ENCODE measurements around the gene IRF2BP2.

IRF2BP2 gene

DNA sequence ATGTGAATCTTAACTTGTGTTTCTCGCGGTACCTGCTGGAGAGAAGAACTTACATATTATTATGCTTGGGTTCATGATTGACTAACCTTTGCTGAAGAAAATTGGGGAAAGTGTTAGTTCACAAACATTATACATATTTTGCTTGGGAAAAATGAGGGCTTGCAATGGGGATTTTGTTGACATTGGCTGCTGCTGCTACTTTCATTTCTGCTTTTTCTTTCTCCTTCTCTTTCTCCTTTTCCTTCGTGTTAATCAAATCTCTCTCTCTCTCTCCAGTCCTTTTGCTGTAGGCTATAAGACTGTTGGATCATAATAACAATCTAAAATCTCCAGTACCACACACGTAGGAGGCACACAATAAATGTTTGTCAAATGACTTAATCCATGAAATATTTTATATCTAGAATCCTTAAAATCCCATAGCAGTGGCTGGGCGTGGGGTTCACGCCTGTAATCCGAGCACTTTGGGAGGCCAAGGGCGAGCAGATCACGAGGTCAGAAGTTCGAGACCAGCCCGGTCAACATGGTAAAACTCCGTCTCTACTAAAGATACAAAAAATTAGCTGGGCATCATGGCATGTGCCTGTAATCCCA, 23.0 kb downstream of the IRF2BP2 start:
- intact Hi-C loops (cut with DNase I), result no loop called here

DNA sequence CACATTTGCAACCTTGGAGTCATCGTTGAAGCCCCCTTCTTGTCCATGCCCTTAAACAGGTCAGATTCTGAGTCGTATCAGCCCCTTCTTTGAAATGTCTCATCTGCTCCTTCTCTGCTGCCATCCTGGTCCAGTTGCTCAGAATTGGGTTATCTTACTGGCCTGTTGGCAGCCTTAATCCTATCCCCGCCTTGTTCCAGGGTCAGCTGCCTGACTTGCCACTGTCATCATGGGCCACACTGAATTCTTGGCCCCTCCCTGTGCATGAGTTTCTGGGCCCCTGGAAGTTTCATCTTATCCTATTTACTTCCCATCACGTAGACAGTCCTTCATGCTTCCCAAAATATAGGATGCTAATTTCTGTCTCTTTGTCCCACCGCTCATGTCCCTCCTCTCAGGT, 23.7 kb downstream of the IRF2BP2 start:
- intact Hi-C loops (cut with DNase I), result no loop called here
- no peak for DNase-seq

More for the DNA sequence above, 23.0 kb downstream of the IRF2BP2 start:
- no peak for DNase-seq

GRCh38 chr1:234585330-234586055, 24.5 kb downstream of the IRF2BP2 start:
- DNase-seq, result no peak
- intact Hi-C loops (cut with DNase I), result no loop called here

GRCh38 chr1:234584926-234585325, 25.1 kb downstream of the IRF2BP2 start:
- peak in 1 of 10 donors; percentile 50 for DNase-seq
- intact Hi-C loops (cut with DNase I), result no loop called here

- intact Hi-C loops (cut with DNase I), result no loop called here
- no peak for DNase-seq
Observed at GRCh38 chr1:234584420-234584805, 25.6 kb downstream of the IRF2BP2 start.

- intact Hi-C loops (cut with DNase I), result no loop called here
- DNase-seq, result peak in 2 of 10 donors; percentile 43 to 86
Observed at GRCh38 chr1:234583755-234584419, 26.1 kb downstream of the IRF2BP2 start.

DNA sequence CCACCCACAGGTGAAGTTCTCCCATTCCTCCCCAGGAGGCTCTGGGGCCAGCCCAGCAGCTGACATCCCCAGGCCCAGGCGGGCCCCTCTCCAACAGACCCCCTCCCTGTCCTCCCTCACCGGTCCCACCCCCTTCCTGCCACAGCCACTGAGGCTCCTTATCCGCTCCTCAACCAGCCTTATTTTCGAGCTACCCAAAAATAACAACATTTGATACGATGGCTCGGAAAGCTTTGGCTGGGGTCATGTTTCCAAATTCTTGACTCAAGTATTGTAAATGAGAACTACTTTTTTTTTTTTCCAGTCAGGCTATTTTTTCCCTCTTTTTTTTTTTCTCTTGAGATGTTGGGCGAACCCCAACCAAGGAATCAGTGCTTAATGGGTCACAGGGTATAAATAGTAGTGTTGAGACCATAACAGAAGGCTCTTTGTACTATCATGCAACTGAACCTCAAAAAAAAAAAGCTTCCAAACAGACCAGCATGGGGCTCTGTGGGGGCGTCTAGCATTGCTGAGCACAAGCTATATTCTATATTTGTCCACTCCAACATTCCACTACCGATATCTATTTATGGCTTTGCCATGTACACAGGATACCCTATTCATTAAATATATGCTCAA, 27.2 kb downstream of the IRF2BP2 start:
- intact Hi-C loops (cut with DNase I), result no loop called here
- DNase-seq, result no peak

GRCh38 chr1:234582186-234582585, 27.8 kb downstream of the IRF2BP2 start:
- no peak for DNase-seq
- intact Hi-C loops (cut with DNase I), result no loop called here

GRCh38 chr1:234581063-234581714, 28.8 kb downstream of the IRF2BP2 start:
- intact Hi-C loops (cut with DNase I), result no loop called here
- DNase-seq, result no peak

DNA sequence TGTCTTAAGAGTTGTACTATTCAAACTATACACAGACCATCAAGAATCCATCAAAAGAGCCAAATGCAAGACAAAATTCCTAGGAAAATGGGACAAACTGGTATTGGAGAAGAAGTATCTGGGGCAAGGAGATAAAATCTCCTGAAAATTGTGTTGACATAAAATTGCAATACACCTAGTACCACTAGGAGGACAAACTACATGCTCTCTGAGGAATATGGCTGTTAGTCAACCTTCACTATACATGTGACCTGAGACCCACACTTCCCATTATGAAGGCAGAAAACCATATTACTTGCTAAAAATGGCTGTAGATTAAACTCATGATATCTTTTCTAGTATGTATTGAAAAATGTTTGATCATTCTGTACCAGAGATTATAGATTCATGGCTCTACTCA, 30.0 kb downstream of the IRF2BP2 start:
- no peak for DNase-seq
- intact Hi-C loops (cut with DNase I), result no loop called here

- intact Hi-C loops (cut with DNase I), result no loop called here
Observed at GRCh38 chr1:234578735-234579134, 31.2 kb downstream of the IRF2BP2 start.

GRCh38 chr1:234578087-234578486, 31.9 kb downstream of the IRF2BP2 start:
- DNase-seq, result no peak
- intact Hi-C loops (cut with DNase I), result no loop called here

More at GRCh38 chr1:234578735-234579134, 31.2 kb downstream of the IRF2BP2 start:
- DNase-seq, result no peak

DNA sequence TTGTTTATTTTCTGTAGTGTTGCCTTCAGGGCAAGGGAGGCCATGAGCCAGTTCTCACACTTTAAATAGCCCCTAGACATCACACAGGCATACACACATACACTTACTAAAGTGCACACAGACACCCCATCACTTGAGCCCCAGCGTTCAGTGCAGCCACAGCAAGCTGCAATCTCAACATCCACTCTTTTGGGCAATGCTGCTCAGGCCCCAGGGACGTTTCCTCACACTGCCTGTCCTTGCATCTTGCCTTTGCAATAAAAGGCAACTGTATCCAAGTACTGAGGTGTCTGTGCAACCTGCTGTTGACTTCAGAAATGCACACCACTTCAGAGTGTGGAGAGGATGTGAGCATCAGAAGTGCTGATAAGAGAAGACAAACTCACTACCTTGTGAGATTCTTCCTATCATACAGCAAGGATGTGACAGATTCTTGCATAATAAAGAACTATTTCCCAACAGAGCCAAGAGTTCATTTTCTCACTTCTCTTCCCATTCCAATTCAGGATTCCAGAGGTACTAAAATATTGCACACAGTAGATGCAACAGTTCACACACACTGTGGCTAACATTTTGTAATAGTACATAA, 36.2 kb downstream of the IRF2BP2 start:
- intact Hi-C loops (cut with DNase I), result no loop called here
- no peak for DNase-seq

DNA sequence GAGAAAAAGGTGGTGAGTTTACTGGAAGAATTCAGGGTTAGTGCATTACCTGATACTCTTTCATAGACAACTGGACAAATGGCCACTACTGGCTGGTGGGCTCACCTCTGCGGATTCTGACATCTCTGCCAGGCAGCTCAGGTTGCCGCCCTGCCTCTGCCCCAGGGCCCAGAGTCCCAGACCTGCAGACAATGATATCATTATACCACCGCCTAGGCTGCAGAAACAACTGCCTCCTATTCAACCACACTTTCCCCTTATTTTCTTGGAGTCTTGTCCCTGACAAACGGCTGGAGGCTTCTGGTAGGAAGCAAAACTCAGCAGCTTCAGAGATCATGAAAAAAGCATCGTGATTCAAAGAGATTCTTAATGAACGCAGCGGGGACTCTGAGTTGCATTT, 37.0 kb downstream of the IRF2BP2 start:
- DNase-seq, result no peak
- intact Hi-C loops (cut with DNase I), result no loop called here

DNA sequence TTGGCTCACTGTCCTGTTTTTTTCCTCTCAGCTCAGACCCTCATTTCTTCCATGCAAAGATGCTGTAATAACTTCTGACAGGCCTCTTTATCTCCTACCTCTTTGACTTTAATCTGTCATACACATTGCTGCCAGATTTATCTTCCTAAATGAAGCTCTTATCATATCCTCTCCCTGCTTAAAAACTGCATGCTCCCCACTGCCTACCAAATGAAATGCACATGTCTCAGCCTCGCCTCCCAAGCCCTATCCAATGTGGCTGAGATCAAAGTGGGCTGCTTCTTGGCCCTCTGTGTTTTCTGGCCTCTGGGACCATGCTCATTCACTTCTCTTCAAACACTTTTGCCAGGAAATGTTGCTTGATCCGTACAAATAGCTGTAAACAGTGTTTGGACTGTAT, 38.3 kb downstream of the IRF2BP2 start:
- no peak for DNase-seq
- intact Hi-C loops (cut with DNase I), result no loop called here

- DNase-seq, result no peak
- intact Hi-C loops (cut with DNase I), result no loop called here
Observed at GRCh38 chr1:234570329-234571120, 39.5 kb downstream of the IRF2BP2 start.

DNA sequence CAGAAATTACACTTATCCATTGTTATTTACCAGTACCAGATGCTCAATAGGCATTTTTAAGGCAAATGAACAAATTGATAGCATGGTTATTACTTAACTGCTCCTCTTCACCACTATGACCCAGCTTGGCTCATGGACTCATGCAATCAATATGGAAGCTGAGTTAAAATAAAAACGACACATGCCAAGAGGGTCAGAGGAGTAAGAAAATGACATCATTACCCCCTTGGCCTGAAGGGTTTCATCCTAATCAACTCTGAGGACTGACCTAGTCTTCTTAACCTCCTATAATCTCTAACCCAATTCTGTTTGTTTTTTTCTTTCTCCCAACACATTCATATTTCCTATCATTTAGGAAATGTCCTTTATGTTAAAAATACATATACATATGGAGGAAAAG, 41.6 kb downstream of the IRF2BP2 start:
- intact Hi-C loops (cut with DNase I), result no loop called here
- no peak for DNase-seq

GRCh38 chr1:234565132-234565531, 44.8 kb downstream of the IRF2BP2 start:
- intact Hi-C loops (cut with DNase I), result no loop called here

More at GRCh38 chr1:234565132-234565531, 44.8 kb downstream of the IRF2BP2 start:
- DNase-seq, result peak in 1 of 10 donors; percentile 31
